ENCODE measurements around the gene ARMCX2.
"Not testable (repeated sequence)": the region's sequence is repeated elsewhere in the genome, so short reads cannot be mapped to it uniquely, and the experiment has no call there.

Gene ARMCX2

DNA sequence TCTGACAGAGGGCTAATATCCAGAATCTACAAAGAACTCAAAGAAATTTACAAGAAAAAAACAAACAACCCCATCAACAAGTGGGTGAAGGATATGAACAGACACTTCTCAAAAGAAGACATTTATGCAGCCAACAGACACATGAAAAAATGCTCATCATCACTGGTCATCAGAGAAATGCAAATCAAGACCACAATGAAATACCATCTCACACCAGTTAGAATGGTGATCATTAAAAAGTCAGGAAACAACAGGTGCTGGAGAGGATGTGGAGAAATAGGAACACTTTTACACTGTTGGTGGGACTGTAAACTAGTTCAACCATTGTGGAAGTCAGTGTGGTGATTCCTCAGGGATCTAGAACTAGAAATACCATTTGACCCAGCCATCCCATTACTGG is 11.9 kb downstream of the ARMCX2 start:
- H3K36me3 Mint-ChIP-seq (ENCODE audit: low read depth); H3K27me3 Mint-ChIP-seq (ENCODE audit: low read depth); H3K4me1 Mint-ChIP-seq (ENCODE audit: low read depth); H3K9me3 Mint-ChIP-seq; H3K27ac Mint-ChIP-seq; H3K4me3 Mint-ChIP-seq: not testable (repeated sequence)

DNA sequence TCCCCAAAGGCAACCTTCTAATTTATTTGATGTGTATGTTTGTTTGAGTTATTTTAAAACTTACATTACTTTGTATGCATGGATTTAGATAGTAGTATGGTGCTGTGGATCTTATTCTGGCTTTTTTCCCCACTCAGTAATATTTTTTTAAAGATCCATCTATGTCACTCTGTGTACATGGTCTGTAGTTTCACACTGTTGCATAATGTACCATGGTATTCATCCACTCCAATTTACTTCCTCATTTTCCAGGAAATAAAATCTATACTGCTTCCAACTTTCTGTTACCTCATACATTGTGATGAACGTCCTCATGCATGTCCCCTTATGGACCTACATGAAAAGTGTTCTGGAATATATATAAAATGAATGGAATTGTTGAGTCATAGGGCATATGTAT is 17.6 kb downstream of the ARMCX2 start:
- Mint-ChIP-seq H3K36me3 (ENCODE audit: low read depth) (no peaks in the 10 kb centered on the region), H3K9me3 (no peaks in the 10 kb centered on the region), H3K4me1 (ENCODE audit: low read depth) (no peaks in the 10 kb centered on the region), H3K27me3 (ENCODE audit: low read depth) (no peaks in the 10 kb centered on the region), H3K27ac (no peak overlapping the region), H3K4me3 (no peak overlapping the region)

DNA sequence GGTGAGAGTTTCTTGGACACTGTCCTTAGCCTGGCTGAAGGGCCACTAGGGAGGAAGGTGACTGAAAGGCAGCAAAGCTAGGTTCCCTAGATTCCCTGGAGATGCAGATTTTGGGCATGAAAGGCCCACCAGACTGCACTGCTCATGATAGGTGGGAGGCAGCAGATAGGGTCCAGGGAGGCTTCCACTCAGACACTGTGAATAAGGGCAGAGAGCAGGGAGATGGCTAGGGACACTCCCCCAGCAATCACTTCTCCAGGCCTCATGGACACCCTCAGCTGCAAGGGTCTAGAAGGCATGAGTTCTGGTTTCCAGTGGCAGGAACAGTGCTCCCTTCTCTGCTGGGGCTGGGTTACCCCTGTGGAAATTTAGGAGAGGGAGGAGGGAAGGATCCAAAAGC is 20.1 kb downstream of the ARMCX2 start:
- H3K27me3 Mint-ChIP-seq (ENCODE audit: low read depth) = no peaks in the 10 kb centered on the region
- no peaks in the 10 kb centered on the region for H3K4me1 Mint-ChIP-seq (ENCODE audit: low read depth)
- no peak overlapping the region for H3K4me3 Mint-ChIP-seq
- no peaks in the 10 kb centered on the region for H3K9me3 Mint-ChIP-seq
- no peaks in the 10 kb centered on the region for H3K36me3 Mint-ChIP-seq (ENCODE audit: low read depth)
- H3K27ac Mint-ChIP-seq = no peak overlapping the region

DNA sequence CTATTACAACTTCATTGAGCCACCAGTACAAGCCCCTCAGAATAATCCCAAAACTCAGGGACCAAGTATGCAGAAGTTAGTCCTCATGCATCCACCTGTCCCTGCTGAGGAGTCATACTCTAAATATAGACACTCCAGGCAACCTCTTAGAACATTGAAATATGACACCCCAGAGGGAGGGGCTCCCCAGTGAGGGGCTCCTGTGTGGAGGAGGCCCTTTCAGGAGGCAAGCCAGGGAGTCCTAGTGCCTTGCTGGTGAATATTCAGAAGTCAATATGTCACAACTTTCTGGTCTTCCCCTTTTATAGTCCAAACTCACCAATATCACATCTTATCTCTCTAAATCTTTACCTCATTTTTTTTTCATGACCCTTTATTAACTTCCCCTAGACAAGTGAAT is 40.3 kb downstream of the ARMCX2 start:
- Mint-ChIP-seq H3K27ac (no peak overlapping the region), H3K4me1 (ENCODE audit: low read depth) (peaks cover 22% of the 10 kb centered on the region), H3K27me3 (ENCODE audit: low read depth) (no peaks in the 10 kb centered on the region), H3K9me3 (no peaks in the 10 kb centered on the region), H3K36me3 (ENCODE audit: low read depth) (peaks cover 12% of the 10 kb centered on the region), H3K4me3 (no peak overlapping the region)

DNA sequence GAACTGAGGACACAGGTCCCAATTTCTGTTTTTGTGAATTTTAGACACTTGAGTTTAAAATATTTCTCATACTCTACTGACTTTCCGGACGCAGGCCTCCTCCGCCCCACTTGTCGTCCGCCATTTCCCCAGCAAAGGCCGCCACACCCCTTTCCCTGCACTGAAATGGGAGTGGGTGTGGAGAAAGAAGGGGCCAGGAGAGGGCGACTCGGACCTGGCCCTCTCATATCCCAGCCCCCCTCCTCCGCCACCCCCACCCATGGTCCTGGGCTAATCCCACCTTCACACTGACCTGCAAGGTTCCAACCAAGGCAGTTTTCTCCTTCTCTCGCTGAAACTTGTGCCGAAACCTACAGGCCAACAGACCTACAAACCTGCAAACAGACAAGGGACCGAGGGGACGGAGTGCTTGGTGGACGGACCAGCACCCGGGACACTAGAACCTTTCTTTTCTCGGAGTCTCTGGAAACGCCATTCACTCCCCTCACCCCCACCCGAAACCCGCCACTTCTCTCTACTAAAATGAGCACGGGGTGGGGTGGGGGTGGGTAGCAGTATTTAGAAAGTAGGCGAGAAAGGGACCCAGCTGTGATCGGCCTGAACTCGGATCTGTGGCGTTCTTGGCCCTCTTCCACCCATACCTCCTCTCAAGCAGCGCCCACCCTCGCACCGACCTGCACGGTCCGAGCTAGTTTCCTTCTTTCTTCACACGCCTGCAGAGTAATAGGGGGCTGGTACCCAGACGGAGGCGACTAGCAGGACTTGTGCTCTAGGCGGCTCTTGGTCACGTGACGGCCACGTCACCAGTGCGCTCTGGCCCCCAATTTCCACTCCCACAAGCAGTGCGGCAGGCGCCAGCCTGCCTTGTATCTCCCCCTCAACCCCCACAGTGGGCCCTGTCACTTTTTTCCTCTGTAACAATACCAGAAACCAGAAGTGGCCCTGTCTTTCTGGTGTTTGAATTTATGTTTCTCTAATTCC is 42.1 kb downstream of the ARMCX2 start, which contains the start of gene ARMCX6:
Gene ARMCX6 (minus strand): TSS at position 790 of the 981 bp plus-strand sequence. CDS start 1,380 bp downstream, outside the sequence.
- H3K4me3 Mint-ChIP-seq = peak within 1 kb of the TSS; percentile 91
- no peaks in the 10 kb centered on the region for H3K27me3 Mint-ChIP-seq (ENCODE audit: low read depth)
- H3K27ac Mint-ChIP-seq = peak within 1 kb of the TSS; percentile 90
- peaks cover 15% of the 10 kb centered on the region for H3K4me1 Mint-ChIP-seq (ENCODE audit: low read depth)
- peaks cover 3% of the 10 kb centered on the region for H3K36me3 Mint-ChIP-seq (ENCODE audit: low read depth)
- H3K9me3 Mint-ChIP-seq = no peaks in the 10 kb centered on the region

DNA sequence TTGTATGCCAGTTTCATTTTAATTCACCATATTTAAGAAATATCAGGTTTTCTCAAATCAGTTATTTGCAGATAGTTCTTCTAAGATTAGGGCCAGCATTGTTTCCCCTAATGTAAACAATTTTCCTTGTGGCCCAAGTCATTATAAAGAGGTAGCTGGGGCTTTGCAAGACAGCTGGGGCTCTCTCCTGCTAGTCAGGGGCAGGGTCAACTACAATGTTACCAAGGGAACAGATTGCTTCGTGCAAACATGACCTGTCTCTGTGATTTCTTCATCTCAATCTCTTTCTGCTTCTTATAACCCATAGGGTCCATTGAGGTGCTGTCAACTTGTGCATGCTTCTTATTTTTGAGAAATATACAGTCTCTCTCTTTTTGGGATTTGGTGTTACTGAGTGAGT is 53.9 kb downstream of the ARMCX2 start:
- Mint-ChIP-seq H3K36me3 (ENCODE audit: low read depth) (no peaks in the 10 kb centered on the region), H3K27me3 (ENCODE audit: low read depth) (peaks cover 16% of the 10 kb centered on the region), H3K4me3 (no peak overlapping the region), H3K27ac (no peak overlapping the region), H3K4me1 (ENCODE audit: low read depth) (no peaks in the 10 kb centered on the region), H3K9me3 (no peaks in the 10 kb centered on the region)

All from T-helper 1 cell treated with Interleukin-12 subunit alpha and Interleukin-12 subunit beta and Interleukin-4 antibody, amounts not matched to agents 30 μg/mL and 1 μg/mL, for 36 hours (primary cell).